Cerebellar nuclear complex (tissue), 1 donor: Measurements from ENCODE around the gene PKN3.
"Not testable (repeated sequence)": the region's sequence is repeated elsewhere in the genome, so short reads cannot be mapped to it uniquely, and the experiment has no call there.

Experiments used
- DNase-seq, 2 experiments: peaks; one replicate each; lab custom pipeline; 2025; lab: John Stamatoyannopoulos, UW

PKN3 gene

GRCh38 chr9:128693738-128694137, 8.6 kb upstream of the PKN3 start:
- not testable (repeated sequence) for DNase-seq

DNA sequence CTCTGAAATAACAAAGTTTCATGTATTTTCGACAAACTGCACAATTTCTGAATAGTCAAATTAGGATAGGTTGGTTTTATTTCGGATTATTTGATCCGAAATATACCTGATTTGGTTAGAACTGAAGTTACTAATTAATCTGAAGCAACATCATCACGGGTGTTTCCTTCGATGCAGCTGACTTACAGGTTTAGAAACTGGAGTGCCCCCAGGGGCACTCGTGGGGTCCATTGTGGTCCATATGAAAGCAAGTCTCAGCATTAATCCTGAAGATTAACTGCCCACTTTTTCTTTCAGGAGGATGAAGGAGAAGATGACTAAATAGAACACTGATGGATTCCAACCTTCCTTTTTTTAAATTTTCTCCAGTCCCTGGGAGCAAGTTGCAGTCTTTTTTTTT, 8.0 kb upstream of the PKN3 start:
- no peak for DNase-seq

GRCh38 chr9:128696923-128697707, 5.2 kb upstream of the PKN3 start:
- DNase-seq, result no peak

DNA sequence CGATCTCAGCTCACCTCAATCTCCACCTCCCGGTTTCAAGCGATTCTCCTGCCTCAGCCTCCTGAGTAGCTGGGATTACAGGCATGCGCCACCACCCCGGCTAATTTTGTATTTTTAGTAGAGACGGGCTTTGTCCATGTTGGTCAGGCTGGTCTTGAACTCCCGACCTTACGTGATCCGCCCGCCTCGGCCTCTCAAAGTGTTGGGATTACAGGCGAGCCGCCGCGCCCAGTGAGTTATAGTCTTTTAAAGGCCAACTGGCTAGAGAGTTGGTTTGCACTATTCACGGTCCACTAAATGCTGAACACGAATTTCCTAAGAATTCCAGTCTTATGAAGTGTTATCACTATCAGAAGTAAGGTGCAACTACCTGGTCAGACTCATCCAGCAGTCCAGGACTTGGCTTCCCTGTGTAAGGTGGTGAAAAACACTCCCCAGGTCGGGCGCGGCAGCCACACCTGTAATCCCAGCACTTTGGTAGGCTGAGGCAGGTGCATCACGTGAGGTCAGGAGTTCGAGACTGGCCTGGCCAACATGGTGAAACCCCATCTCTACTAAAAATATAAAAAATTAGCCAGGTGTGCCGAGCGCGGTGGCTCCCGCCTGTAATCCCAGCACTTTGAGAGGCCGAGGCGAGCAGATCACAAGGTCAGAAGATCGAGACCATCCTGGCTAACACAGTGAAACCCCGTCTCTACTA, 3.1 kb upstream of the PKN3 start:
- DNase-seq, result not testable (repeated sequence)

- DNase-seq, result no peak
Observed at GRCh38 chr9:128701227-128701854, 962 bp upstream of the PKN3 start.

DNA sequence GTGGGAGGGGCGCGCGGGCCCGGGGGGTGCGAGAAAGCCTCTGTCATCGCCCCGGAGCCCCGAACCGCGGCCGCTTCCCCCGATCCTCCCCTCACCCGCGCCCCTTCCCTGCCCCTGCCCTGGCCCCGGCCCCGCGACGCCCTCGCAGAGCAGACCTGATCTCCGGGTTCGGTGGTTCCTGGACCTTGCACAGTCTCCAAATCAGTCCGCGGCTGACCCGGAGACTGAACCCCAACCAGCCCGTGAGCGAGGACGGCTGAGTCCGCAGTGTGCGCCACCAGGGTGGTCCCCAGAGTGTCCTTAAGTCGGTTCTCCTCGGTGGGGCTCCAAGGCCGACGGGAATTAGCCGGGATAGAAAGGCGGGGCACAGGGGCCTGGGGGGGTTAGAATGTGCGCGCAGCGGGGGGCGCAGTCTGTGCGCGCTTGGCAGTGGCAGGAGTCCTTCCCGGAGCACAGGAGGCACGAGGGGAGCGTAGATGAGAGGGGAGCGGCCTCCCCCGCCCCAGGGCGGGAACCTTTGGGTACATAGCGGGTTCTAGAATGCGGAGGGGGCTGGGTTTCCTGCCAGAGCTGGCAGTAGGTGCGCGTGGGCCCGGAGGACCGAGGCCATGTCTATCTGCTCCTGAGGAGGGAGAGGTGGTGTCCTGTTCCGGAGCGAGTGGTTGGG, 779 bp downstream of the PKN3 start:
- no peak for DNase-seq

DNA sequence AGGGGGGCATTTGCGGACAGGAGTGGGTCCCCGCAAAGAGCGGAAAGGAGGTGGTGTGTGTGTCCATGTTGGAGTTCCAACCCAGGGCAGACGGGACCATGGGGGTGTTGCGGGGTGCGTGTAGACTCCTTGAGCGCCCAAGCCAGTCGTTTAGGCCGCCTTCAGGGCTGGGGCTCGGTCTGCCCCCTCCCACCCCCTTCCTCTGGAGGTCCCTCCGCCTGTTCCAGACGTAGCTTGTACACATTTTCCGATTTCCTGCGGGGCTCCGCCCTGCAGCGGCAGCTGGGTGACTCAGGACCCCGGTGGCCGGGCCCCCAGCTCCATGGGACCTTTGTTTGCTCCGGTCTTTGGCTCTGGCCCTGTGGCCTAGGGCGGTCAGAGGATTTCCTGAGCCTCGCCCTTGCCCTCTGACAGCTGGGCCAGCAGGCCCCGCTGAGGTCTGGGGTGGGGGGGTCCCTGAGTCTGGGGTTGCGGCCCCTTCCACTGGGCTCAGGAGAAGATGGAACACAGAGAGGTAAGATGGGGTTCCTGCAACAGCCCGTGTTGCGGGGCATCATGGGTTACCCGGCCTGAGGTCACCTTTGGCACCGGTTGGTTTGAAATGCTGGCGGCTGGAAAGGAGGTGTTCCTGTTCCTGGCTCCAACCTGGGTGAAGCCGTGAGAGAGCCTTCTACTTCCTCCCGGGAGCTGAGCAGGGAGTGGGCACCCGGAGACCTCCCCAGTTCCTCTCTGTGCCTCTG, 1.5 kb downstream of the PKN3 start:
- no peak for DNase-seq

DNA sequence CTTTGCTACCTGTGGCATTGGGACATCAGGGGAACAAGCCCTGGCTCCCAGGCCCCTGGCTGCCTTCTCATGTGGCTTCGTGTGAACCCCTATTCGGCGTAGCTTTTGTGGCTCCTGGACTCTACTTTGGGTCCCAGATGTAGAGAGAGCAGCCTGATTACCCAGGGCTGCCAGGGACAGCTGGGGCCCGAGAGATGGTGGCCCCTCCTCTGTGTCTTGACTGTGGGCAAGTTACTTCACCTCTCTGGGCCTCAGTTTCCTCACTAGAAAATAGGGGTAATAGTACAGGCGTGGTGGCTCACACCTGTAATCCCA, 2.0 kb downstream of the PKN3 start:
- DNase-seq, result no peak

- no peak for DNase-seq
Observed at GRCh38 chr9:128705051-128705965, 3.0 kb downstream of the PKN3 start.

DNA sequence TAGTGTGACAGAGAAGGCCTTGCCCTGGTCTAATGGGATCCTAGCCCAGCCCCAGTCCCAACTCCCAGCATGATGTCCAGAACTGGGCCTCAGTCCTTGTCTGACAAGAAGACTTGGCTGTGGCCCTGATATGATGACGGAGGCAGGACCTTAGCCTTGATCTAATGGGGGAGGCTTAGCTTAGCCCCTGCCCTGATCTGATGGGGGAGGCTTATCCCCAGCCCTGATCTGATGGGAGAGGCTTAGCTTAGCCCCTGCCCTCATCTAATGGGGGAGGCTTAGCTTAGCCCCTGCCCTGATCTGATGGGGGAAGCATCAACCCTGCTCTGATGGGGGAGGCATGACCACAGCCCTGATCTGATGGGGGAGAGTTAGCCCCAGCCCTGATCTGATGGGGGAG, 3.7 kb downstream of the PKN3 start:
- DNase-seq, result no peak

- no peak for DNase-seq
Observed at GRCh38 chr9:128706671-128707381, 4.5 kb downstream of the PKN3 start.

DNA sequence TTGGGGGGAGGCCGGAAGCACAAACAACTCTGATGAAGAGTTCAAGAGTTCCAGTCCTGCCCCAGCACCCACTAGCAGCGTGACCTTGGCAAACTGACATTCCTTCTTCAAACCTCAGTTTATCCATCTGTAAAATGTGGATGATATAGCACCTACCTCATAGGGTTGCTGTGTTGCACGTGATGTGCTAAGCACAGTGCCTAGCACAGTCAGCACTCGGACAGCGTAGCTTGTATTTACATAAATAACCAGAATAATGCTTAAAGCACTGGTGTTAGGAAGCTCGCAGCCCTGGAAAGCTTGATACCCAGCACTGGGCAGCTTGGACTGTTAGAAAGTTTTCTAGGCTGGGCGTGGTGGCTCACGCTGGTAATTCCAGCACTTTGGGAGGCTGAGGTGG, 5.1 kb downstream of the PKN3 start:
- DNase-seq, result no peak

- DNase-seq, result no peak
Observed at GRCh38 chr9:128712451-128713410, 10.4 kb downstream of the PKN3 start.

DNA sequence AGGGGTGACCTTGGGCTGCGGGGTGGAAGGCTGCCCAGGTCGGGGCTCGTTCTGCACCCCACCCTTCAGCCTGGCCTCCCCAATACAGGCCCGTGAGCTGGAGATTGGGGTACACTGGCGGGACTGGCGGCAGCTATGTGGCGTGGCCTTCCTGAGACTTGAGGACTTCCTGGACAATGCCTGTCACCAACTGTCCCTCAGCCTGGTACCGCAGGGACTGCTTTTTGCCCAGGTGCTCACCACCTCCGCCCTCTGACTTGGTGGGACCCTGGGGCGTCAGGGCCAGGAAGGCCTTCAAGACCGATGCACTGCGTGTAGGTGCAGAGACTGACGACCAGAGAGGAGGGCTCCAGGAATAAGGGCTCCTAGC, 11.1 kb downstream of the PKN3 start:
- DNase-seq, result no peak

GRCh38 chr9:128713941-128714573, 11.8 kb downstream of the PKN3 start:
- no peak for DNase-seq

- DNase-seq, result no peak
Observed at GRCh38 chr9:128714586-128715435, 12.5 kb downstream of the PKN3 start.

- DNase-seq, result no peak
Observed at GRCh38 chr9:128715436-128715750, 13.1 kb downstream of the PKN3 start.
